Activated CD4-positive, CD25-positive, alpha-beta regulatory T cell (primary cell): ENCODE measurements around the gene VAV3.

ENCODE experiments used
- DNase-seq, 4 experiments: peaks; one replicate each; lab custom pipeline; 2025; lab: John Stamatoyannopoulos, UW

Gene VAV3

DNA sequence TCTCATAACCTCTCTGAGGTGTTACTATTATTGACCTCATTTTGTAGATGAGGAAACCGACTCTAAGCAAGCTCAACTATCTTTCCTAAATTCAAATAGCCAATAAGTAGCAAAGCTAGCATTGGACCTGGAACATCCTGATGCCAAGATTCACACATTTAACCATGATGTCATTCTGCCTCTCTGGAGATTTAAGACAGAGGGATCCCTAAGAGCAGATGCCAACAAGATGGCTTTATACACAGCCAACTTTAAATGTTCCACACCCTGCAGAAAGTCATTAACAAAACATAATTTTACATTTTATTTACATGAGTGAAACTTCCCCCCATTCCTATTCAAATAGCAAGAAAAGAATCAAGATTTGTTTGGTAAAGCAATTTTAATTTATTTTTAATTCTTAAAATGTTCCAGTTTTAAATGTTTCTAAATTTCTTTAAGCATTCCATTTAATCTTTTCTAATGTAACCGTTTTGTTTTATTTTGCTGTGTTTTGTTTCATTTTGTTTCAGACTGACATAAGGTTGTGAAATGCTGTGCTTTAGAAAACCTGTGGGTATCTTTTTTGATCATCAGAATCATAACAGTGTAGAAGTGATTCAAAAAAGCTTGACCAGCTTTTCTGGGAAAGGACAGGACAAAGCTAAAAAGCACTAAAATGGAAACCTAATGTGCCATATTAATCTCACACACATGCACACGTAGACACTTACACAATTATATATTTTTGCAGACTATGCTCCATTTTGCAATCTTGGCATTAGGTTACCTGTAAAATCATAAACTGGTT lies 7.6 kb upstream of the VAV3 start:
- DNase-seq = no peak

GRCh38 chr1:107966550-107966949 lies 1.6 kb upstream of the VAV3 start:
- DNase-seq = no peak

DNA sequence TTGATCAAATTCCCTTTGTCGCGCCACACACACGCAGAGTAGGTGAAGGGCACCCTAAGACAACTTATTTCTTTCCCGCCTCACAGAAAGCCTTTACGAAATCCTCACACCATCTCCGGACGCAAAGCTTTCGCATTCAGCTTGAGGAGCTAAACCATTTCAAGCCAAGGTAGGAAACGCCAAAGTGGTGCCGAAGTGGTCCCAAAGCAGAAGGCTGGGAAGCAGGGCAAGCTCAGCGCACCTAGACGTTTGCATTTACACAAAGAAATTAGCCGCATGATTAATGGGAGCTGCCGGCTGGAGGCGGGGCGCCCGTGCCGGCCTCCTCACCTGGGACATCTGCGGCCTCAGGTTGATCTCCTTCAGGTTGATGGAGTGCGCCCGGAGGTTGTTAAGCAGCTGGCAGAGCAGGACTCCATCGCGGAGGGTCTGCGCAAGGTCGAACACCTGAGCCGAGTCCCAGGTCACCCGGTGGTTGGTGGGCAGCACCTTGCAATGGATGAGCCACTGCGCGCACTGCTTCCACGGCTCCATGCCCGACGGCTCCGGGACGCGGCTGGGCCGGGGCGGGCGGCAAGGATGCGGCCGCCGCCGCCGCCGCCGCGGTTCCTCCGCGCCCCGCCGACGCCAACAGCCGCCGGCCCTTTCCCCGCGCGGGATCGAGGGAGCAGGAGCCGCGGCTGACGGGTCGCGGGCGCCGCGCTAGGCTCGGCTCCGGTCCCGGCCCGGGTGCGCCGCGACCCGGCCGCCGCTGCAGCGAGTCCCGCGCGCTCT lies 457 bp downstream of the VAV3 start:
- peak in 1 of 4 experiments; percentile 20 for DNase-seq

- peak; percentile 9 to 16 (median 11) for DNase-seq
These were observed 1.2 kb downstream of the VAV3 start for GRCh38 chr1:107963601-107964335.

- DNase-seq = no peak
These were observed 2.0 kb downstream of the VAV3 start for GRCh38 chr1:107963008-107963407.

GRCh38 chr1:107954719-107955415 lies 10.1 kb downstream of the VAV3 start:
- no peak for DNase-seq

GRCh38 chr1:107954126-107954525 lies 10.9 kb downstream of the VAV3 start:
- no peak for DNase-seq

- no peak for DNase-seq
These were observed 11.4 kb downstream of the VAV3 start for GRCh38 chr1:107953556-107953955.

DNA sequence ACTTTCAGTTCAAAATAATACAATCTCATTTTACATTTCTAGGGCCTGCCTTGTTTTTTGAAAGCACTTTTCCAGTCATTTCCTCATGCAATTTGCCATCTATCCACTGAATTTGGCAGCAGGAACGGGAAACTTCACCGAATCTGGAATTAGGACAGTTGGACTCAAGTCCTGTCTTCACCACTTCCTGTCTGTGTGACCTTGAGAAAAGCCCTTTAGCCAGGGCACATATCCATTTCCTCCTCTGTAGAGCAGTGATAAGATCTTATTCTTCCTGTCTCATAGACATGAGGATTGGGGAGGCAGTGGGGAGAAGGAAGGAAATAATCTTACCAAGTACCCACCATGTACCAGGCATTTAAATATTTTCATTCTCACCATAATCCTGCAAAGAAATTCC lies 12.0 kb downstream of the VAV3 start:
- DNase-seq = no peak

DNA sequence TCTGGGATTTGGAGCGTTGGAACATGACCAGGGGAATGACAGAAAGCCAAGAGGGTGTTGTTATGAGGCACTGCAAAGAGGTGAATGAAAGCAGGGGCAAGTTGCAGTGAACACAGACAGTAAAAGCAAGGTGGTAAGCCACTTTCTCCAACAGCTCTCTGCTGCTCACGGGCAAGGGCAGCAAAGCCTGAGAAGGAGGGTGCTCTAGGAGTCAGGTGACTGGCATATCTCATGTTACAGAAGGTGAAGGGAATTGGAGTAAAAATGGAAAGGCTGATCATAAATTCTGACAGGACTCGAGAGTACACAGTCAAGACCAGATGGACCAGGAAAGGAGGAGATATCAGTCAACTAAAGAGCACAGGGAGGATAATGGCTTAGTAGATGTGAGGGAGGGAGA lies 14.5 kb downstream of the VAV3 start:
- DNase-seq = no peak

- peak in 1 of 4 experiments; percentile 2 for DNase-seq
These were observed 15.3 kb downstream of the VAV3 start for GRCh38 chr1:107949467-107950253.

- DNase-seq = no peak
These were observed 18.2 kb downstream of the VAV3 start for GRCh38 chr1:107946794-107947193.

DNA sequence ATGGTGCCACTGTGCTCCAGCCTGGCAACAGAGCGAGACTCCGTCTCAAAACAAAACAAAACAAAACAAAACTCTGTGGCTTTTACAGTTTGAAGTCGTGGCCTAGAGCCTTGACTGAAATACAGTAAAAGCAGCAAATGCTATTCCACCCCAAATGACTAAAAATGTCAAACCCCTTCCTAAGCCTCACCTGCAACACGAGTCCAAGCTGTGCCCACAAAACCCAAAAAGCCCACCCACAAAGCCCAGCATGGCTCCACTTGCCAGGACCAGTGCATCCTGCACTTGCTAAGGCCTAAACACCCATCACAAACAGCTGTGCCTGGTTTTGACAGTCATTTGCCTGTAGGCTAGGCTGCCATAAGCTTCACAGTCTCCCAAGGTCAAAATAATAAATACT lies 21.3 kb downstream of the VAV3 start:
- no peak for DNase-seq

DNA sequence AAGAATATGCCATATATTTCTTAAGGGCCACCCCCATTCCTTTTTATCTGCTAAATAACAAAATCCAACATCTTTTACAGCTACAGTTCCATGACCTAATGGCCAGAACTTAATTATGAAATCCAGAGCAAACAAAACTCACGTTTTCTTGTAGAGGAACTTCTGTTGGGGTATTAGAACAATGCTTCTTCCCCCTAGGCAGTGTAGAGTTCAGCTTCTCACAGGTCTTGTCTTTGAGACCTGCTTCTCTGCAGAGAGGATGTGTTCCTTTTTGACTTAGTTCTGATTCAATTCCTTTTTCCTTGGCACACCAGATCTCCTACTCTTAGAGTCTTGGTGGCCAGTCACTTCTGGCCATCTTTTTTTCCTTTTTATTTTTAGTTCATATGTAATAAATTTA lies 22.2 kb downstream of the VAV3 start:
- no peak for DNase-seq

- DNase-seq = no peak
These were observed 23.4 kb downstream of the VAV3 start for GRCh38 chr1:107941531-107941930.

DNA sequence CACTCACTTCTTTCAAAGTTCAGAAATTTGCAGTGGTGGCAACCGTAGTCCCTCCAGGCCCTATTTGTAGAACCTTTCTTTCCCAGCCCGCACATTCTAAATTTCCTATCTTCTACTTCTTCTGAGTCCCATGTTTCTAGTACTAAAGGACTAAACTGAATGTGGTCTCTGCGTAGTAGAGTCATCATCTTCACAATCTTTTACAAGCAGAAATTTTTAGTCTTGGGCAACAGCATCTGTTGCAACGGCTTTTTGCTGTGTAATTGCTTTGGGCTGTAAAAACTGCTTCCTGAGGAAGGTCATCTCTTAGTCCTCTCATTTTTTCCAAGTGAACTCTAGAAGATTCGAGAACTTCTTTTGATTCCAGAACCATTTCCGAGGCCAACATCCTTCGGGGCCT lies 23.9 kb downstream of the VAV3 start:
- DNase-seq = no peak

GRCh38 chr1:107940701-107941100 lies 24.3 kb downstream of the VAV3 start:
- DNase-seq = no peak

DNA sequence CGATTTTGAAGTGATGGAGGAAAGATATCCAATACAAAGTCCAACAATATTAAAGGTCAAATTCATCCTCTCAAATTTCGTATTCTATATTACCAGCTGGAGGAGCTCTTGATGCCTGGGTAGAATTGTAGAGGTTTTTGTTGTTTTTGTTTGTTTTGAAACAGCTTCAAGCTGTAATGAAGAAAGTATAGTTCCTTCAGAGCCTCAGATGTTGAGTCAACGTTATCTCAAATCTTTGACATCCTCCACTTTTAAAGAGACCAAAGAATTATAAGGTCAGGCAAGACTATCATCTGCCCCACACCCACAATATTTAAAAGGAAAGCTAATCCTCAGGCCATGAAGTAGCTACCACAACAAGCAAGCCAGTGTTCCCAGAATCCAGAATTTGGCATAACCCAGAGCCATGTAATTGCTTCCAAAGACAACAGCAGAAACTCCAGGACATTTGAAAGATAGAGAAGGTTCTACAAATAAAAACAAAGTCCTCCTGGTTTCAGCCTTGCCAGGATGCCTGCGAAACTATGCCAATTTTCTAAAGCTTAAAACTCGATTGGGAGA lies 24.9 kb downstream of the VAV3 start:
- no peak for DNase-seq

GRCh38 chr1:107939256-107939655 lies 25.7 kb downstream of the VAV3 start:
- no peak for DNase-seq

DNA sequence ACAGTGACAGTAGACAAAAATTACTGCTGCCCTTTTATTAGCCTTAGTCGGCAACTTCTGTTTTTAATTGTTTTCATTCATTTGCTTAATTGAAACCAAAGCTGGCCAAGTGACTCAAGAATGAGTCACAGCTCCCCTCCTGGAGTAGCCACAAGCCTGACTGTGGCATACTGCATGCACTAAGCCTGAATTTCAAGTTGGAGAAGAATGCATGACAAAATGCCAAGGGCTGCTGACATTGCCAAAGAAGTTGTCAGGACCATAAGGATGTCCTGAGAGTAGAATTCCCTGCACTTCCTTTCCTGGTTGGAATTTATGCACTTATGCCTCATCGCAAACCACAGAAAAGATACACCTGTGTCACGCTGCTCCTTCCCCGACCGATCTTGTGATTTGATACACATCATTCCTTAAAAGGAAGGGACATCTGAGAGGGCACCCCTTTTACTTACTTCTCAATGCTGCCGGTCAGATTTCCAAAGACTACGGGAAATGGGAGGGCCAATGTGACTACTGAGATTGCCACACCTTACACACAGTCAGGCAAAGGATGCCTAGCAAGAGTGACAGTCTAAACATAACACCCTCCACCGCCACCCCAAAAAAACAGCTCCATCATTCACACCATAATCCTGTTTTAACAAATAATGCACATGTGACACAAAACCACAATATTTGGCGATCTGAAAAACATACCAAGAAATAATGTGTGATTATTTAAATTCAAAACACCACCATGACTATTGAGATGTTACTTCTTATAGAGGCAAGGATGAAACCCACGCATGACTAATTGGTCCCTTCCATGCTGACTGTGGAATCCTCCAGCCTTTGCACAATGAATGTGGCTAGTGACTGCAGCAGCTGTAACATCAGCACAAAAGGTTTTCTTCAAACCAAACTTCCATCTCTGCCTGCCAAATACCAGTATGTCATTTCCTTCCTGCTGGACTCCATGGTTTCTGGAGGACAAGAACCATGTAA lies 28.2 kb downstream of the VAV3 start:
- DNase-seq = peak in 3 of 4 experiments; percentile 7 to 14 (median 8)
